GM18499 (cell line): ENCODE results near the gene TOE1.
"Not testable (repeated sequence)": the region's sequence is repeated elsewhere in the genome, so short reads cannot be mapped to it uniquely, and the experiment has no call there.

ENCODE experiments used
- ATAC-seq: cut with Tn5 transposase; IDR thresholded peaks from one replicate; pipeline ENCODE4 v1.9.1; 2021; ENCODE audit warnings: moderate number of reproducible peaks; ENCODE audit not compliant: insufficient read depth, unreplicated experiment

Gene TOE1

DNA sequence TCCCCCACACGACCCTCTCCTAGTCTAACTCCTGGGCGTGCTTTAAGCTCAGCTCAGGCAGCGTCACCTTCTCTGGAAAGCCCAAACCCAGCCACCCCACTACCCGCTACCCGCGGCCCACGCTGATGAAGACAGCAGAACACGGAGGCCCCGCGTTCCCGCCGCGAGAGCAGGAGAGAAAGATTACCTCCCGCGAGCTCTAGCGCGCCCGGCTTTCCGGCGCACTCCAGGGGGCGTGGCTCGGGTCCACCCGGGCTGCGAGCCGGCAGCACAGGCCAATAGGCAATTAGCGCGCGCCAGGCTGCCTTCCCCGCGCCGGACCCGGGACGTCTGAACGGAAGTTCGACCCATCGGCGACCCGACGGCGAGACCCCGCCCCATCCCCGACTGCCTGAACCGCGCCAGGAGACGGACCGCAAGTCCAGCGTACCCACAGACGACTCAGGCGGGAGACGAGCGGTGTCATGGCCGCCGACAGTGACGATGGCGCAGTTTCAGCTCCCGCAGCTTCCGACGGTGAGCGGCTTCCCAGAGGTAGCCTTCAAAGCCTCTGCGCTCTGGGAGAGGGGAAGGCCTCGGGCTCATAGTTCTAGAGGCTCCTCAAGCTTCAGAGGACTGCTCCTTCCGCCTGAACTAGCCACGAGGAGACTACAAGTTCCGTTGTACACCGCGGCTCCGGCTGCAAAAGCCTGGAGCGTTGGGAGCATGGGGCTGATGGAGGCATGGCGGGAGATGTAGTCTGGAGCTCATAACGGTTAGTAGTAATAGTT, at the start of gene TOE1, which contains the start of gene MUTYH:
Gene TOE1, plus strand, starts transcription at position 382 of the 770 bp plus-strand sequence. Its CDS starts 83 bp downstream, at position 465.
Gene MUTYH, minus strand, starts transcription at position 652 of the 770 bp plus-strand sequence. CDS start 5,935 bp downstream, outside the sequence.
- ATAC-seq = peak; percentile 42

- ATAC-seq = not testable (repeated sequence)
Measured at GRCh38 chr1:45291002-45291401, 49.0 kb upstream of the TOE1 start.

- no peak for ATAC-seq
Measured at GRCh38 chr1:45291716-45292115, 48.3 kb upstream of the TOE1 start.

GRCh38 chr1:45297666-45298356, 42.2 kb upstream of the TOE1 start:
- ATAC-seq = no peak

GRCh38 chr1:45299296-45299695, 40.7 kb upstream of the TOE1 start:
- ATAC-seq = no peak

- ATAC-seq = no peak
Measured at GRCh38 chr1:45299981-45300668, 39.8 kb upstream of the TOE1 start.

DNA sequence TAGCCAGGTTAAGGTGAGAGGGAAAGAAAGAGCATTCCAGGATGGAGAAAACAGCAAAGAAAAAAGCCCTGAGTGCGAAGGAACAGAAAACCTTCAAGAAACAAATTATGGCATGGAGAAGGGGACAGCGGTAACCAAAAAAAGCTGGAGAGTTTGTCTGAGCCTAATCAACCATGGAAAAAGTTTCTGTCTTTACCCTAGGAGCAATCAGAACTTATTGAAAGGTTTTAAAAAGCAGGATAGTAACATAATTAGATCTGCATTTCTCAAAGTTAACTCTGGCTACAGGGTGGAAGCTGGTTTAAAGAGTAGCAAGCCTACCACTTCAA, 39.3 kb upstream of the TOE1 start:
- ATAC-seq = no peak

- no peak for ATAC-seq
Measured at GRCh38 chr1:45302505-45303150, 37.3 kb upstream of the TOE1 start.

DNA sequence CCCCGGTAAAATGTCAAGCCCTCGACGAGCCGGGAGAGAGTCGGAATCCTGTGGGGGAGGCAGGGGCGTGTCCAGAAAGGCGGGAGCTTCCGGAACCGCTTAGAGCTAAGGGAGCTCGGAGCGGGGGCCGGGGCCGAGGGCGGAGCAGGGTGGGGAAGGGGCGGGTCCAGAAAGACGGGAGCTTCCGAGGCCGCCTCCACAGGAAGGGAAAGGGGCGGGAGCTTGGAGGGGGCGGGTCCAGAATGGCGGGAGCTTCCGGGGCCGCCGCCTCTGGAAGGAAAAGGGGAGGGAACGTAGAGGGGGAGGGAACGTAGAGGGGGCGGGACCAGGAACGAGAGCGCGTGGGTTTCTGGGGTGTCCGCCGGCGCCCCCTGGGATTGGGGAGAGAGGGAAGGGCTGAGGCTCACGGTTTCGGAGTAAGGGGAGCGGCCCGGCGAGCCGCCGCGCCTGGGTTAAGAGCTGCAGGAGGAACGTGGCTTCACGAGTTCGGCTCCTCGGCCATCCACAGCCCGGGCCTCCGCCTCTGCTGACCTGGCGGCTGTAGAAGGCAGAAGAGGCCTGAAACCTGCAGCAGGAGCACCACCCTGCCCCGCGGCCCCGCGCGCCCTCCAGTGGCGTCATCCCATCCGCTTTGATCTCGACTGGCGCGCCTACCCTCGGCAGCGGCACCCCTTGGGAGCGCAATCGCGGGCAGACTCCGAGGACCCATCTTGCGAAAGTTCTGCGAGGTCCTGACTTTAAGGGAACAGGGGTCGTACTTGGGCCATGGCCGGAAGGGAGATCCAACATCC, 36.3 kb upstream of the TOE1 start:
- peak; percentile 44 for ATAC-seq

DNA sequence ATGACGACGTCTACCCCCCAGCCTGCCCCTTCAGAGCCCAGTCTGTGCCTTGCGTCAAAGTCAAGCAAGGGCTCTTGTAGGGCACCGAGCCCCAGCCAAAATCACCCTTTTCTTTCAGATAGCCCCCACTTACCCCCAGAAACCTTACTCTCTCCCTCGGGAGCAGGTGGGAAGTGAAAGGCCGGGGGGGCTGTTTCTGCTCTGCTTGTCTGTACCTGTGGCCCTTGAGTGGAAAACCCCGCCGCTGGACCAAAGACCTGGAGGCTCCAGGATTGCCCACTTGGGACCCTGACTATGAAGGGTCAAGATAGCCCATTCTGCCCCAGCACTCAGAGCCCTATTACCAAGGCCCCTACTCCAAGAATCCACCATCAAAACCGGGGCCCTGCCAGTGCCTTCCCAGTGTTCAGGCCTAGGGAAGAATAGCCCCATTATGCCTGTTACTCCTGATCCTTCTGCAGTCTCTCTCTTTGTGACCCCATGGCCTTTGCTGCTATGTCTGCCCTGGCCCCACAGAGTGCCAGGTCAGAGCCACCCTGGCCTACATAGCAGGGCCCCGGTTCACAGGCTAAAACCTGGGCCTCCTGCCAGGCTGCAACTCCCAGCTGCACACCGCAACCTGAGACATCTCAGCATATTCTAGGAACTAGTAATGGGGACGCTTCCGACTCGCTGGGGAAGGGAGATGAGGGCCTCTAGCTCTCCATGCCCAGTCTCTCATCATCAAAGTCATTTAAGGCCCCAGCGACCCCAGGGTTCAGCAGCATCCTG, 35.5 kb upstream of the TOE1 start:
- ATAC-seq = no peak

DNA sequence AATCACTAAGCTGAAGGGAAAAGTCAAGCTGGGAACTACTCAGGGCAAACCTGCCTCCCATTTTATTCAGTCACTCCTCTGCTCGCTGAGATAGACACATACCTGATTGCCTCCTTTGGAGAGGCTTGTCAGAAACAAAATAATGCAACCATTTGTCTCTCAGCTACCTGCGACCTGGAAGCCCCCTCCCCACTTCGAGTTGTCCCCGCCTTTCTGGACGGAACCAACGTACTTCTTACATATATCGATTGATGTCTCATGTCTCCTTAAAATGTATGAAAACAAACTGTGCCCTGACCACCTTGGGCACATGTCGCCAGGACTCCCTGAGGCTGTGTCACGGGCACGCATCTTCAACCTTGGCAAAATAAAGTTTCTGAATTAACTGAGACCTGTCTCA, 34.7 kb upstream of the TOE1 start:
- no peak for ATAC-seq

DNA sequence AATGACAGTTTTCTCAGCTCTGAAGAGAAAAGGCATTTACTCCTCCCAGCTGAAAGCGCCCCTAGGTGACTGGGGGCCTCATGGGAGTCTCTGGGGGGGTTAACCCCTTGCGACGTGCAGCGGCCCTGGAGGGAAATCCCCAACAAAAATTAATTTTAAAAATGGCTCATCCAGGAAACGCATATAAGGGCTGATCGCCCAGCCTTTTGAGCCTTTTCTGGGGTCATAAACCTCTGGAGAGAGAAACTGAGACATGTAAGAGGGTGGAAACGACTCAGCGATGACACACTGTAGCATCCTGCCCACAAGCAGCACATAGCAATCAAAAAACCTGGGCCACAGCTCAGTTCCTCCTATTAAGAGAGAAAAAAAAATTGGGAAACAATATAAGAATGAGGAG, 33.7 kb upstream of the TOE1 start:
- no peak for ATAC-seq

DNA sequence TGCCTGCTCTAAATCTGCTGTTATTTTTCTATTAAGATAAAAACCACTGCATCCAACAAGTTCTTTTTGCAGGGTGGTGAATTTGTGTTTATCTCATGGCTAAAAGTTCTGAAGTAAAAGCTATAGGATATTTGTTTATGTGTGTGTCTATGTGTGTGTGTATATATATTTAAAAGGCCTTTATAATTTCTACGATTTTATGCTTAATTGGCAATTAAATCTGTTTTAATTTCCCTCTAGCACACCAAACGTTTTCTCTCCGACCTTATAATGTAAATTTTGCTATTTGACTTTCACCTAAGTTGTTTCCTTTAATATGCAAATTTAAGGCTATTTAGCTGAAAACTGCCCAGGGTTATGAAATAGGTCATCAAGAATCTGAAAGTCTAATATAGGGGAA, 33.1 kb upstream of the TOE1 start:
- no peak for ATAC-seq

GRCh38 chr1:45314266-45314665, 25.7 kb upstream of the TOE1 start:
- ATAC-seq = no peak

DNA sequence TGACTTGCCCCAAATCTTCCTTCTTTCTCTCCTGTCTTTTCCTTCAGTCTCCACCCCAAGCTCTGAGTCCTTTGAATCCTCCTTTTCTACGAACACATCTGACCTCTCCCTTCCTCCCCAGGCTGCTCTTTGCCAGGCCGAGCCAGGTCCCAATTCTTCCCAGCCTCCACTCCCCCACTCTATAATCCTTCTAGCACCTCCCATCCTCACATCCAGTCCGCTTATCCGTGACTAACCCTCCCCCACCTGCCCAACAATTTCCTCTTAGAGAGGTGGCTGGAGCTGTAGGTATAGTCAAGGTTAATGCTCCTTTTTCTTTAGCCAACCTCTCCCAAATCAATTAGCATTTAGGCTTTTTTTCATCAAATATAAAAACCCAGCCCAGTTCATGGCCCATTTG, 22.8 kb upstream of the TOE1 start:
- ATAC-seq = no peak

- no peak for ATAC-seq
Measured at GRCh38 chr1:45319761-45320160, 20.2 kb upstream of the TOE1 start.

DNA sequence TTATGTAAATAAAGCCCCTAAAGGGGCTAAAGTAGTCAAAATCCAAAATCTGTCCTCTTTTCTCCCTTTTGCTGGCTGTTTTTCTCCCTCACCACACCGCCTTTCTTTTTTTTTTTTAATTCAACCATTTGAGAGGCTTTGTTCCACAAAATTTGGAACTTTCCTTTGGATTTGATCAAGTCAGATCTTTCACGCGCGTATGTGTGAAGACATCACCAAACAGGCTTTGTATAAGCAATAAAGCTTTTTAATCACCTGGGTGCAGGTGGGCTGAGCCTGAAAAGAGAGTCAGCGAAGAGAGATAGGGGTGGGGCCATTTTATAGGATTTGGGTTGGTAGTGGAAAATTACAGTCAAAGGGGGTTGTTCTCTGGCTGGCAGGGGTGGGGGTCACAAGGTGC, 18.5 kb upstream of the TOE1 start:
- no peak for ATAC-seq

DNA sequence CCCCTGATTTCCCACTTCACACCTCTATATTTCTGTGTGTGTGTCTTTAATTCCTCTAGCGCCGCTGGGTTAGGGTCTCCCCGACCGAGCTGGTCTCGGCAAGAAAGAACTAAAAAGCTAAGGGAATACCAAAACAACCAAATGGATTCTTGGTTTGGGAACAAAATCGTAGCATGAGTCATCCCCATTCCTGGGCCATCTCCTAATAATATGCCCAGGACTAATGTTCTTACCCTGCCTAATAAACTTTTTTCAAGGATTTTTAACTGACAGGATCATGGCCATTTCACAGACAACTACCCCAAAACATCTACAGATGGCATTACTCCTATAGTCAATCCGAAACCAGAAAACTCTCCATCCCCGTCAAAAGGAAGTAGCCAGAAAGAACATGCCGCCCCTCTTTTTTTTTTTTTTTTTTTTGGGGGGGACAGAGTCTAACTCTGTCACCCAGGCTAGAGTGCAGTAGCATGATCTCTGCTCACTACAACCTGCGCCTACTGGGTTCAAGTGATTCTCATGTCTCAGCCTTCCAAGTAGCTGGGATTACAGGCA, 17.4 kb upstream of the TOE1 start:
- ATAC-seq = no peak
